Esophagus mucosa (tissue), 1 donor: ENCODE measurements around the gene ARHGEF18. TPM values are rescaled to one million over a fixed set of nuclear protein-coding genes. Genes with fewer than 3 reads are reported as not detected.

Source experiments
- ATAC-seq: fragments of 200-7000 bp; cut with Tn5 transposase; one replicate; pipeline ENCODE4 v1.9.1; 2020
- total RNA-seq: library from RNA; stranded (reverse); gene quantifications from one replicate; pipeline ENCODE4 v1.2.4, GENCODE V29; 2023
- donor health status: DM: yes; HTN: yes; CAD: no.

ARHGEF18 gene
- total RNA-seq, 1 donor from 2014 or later: 18.4 TPM

DNA sequence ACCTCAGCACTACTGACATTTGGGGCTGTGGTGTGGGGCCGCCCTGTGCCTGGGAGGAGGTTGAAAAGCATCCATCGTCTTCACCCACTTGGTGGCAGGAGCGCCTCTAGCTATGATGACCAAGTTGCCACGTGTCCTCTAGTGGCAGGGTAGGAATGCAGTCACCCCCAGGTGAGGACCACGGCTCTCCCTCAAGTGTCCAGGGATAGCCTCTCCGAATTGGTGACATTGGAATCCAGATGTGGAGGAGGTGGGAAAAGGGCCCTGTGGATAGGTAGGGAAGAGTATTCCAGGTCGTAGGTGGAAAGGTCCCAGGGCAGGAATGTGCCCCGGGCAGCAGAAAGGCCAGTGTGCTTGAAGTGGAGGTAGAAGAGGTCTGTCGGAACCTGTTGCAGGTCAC, 37.6 kb downstream of the ARHGEF18 start:
- ATAC-seq: peak; percentile 34

- ATAC-seq: no peak
These were observed 38.0 kb downstream of the ARHGEF18 start for GRCh38 chr19:7386769-7387168.

DNA sequence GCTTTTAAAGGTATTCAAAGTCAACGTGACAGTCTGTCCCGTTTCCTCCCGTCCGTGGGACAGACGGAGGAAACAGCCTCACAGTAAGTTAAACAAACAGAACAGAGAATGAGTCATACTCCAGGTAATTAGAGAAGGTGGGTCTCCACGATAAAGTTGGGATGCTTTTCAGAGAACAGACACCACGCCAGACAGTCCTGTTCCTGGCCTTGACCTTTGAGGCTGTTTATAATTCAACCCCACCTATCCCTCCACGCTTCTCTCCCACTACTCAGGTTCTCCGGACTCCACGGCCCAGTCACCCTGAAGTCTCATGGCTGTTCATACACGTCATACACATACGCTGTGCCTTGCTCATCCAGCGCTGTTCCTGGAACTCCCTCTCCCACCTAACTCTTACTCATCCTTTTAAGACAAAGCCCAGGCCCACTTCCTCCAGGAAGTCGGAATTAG, 42.5 kb downstream of the ARHGEF18 start:
- ATAC-seq: peak; percentile 83

GRCh38 chr19:7393459-7393858, 44.7 kb downstream of the ARHGEF18 start:
- no peak for ATAC-seq

DNA sequence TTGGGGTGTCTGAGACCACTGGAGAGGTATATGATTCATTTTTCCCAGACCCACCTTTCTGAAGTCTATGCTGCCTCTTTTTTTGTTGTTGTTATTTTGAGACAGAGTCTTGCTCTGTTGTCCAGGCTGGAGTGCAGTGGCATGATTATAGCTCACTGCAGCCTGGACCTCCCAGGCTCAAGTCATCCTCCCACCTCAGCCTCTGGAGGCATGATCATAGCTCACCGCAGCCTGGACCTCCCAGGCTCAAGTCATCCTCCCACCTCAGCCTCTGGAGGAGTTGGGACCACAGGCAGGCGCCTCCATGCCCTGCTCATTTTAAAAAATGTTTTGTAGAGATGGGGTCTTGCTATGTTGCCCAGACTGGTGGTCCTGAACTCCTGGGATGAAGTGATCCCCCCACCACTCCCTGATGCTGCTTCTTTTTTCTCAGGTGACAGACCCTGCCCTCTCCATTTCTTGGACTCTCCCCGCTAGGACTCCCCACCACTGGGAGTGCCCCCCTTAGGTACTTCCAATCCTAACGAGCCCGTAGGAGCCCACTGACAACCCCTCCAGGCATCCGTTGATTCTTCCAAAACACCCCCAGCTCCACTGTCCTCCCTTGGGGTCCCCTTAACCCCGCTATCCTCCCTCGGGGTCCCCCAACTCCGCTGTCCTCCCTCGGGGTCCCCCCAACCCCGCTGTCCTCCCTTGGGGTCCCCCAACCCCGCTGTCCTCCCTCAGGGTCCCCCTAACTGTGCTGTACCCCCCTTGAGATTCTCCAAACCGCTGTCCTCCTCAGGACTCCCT, 45.4 kb downstream of the ARHGEF18 start:
- peak; percentile 1 for ATAC-seq

GRCh38 chr19:7394731-7395359, 46.1 kb downstream of the ARHGEF18 start:
- ATAC-seq: peak; percentile 85

DNA sequence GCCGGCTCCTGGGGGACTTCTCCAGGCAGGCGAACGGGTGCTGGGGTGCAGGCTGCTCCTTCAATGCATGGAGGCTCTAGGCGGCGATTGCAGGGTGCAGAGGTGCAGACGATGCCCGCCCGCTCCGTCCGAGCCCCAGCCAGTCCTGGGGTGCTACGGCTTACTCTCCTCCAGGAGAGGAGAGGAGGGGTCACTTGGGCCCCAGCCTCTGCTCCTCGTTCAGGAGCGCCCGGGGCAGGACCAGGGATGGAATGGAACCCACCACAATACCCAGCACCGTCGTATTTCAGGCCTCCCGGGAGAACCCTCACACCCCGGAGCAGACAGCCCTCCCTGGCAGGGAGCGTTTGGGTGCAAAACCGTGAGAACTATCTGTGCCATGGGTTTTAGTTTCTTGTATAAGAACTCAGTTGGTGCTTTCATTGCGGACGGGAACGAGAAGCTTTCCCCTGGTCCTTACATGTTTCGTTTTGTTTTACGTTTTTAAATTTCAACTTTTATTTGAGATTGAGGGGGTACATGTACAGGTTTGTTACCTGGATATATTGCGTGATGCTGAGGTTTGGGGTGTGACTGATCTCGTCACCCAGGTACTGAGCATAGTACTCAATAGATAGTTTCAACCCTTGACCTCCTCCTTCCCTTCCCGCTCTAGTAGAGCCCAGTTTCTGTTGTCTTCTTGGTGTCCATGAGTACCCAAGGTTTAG, 46.8 kb downstream of the ARHGEF18 start:
- ATAC-seq: peak; percentile 28

GRCh38 chr19:7397687-7398086, 49.0 kb downstream of the ARHGEF18 start:
- no peak for ATAC-seq

Other genes starting within 250 kb of the ARHGEF18 start
- 6.9 TPM for gene INSR, start 54.5 kb upstream of the ARHGEF18 start, total RNA-seq
- gene PEX11G, start 140.1 kb downstream of the ARHGEF18 start, total RNA-seq: 4.8 TPM
- gene ZNF358, start 167.2 kb downstream of the ARHGEF18 start, total RNA-seq: 11.2 TPM
- 9.2 TPM for gene MCOLN1, start 173.7 kb downstream of the ARHGEF18 start, total RNA-seq
- gene PNPLA6, start 186.8 kb downstream of the ARHGEF18 start, total RNA-seq: 48.1 TPM
- gene CAMSAP3, start 246.9 kb downstream of the ARHGEF18 start, total RNA-seq: 21.2 TPM